NB4 (cell line): ENCODE measurements around the gene SERPINE2.

ENCODE experiments used
- POLR2A ChIP-seq: IDR thresholded peaks from 2 replicates; pipeline ENCODE4 v1.6.1; 2011; ENCODE audit warnings: mild to moderate bottlenecking; ENCODE audit not compliant: insufficient read length; ENCODE audit errors: extremely low read depth
- TF ChIP-seq, protein P1 (sequence below): IDR thresholded peaks from one replicate; pipeline ENCODE4 v1.5.1; 2012; ENCODE audit warnings: low read depth, low read length

DNA sequence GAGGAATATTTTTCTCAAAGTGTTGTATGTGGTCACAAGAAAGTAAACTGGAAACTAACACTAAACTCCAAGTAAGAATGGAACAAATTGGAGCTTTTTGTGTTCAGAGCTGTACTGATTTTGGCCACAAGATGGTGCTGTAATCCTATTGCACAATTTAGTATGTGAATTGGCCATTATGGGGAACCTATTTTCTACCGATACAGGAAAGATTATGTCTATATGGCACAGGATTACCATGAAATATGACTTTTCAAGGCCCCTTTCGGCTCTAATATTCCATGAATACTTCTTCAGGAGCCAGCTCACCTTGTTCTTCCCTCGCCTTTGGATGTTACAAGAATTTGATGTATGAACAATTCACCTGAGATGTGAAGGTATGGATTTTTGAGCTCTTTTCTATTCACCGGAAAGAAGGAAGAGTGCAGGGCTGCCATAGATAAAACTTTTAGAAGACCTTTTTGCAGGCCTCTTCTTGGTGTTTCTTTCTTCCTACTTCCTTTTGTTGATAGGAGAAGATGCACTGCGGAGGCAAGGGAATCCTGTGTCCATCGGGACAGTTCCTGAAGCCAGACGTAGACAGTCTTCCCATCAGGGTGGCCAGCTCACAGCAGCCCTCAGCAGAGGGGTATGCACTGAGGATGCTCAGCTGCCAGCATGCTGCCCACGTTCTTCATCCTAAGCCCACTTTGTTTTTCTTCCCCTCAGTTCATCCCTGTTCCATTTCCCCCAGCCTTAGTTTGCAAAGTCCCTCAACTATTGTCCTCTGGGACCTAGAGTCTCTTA is 68.5 kb downstream of the SERPINE2 start:
- TF ChIP-seq, protein P1, sequence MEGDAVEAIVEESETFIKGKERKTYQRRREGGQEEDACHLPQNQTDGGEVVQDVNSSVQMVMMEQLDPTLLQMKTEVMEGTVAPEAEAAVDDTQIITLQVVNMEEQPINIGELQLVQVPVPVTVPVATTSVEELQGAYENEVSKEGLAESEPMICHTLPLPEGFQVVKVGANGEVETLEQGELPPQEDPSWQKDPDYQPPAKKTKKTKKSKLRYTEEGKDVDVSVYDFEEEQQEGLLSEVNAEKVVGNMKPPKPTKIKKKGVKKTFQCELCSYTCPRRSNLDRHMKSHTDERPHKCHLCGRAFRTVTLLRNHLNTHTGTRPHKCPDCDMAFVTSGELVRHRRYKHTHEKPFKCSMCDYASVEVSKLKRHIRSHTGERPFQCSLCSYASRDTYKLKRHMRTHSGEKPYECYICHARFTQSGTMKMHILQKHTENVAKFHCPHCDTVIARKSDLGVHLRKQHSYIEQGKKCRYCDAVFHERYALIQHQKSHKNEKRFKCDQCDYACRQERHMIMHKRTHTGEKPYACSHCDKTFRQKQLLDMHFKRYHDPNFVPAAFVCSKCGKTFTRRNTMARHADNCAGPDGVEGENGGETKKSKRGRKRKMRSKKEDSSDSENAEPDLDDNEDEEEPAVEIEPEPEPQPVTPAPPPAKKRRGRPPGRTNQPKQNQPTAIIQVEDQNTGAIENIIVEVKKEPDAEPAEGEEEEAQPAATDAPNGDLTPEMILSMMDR, result peak; percentile 83
- no peak for TF ChIP-seq POLR2A
